ENCODE results near the gene FAM98C.

- no peak for TF ChIP-seq CTCF (IDR thresholded peaks at IDR 0.05)
- TF ChIP-seq POLR2A (IDR thresholded peaks at IDR 0.05): no peak
Measured at GRCh38 chr19:38375748-38376147, 27.1 kb upstream of the FAM98C start.

Measured in Peyer's patch (tissue), 4 donors.